Activated CD4-positive, alpha-beta T cell treated with anti-CD3 and anti-CD28 coated beads, Interleukin-2, amount 50 U/mL, for 4 hours (primary cell): ENCODE data around the gene MOSMO.

Source experiments
- DNase-seq, 2 experiments: peaks; one replicate each; pipeline ENCODE4 v3.0.0-alpha.2; 2020

MOSMO gene

GRCh38 chr16:22052980-22053379, 45.1 kb downstream of the MOSMO start:
- no peak for DNase-seq

- DNase-seq: no peak
These were observed 46.0 kb downstream of the MOSMO start for GRCh38 chr16:22053921-22054341.

GRCh38 chr16:22054847-22055590, 47.1 kb downstream of the MOSMO start:
- DNase-seq: no peak

- DNase-seq: no peak
These were observed 48.0 kb downstream of the MOSMO start for GRCh38 chr16:22055881-22056280.

- DNase-seq: no peak
These were observed 56.1 kb downstream of the MOSMO start for GRCh38 chr16:22063888-22064467.

- DNase-seq: no peak
These were observed 57.3 kb downstream of the MOSMO start for GRCh38 chr16:22065252-22065651.

- no peak for DNase-seq
These were observed 62.7 kb downstream of the MOSMO start for GRCh38 chr16:22070361-22071330.

GRCh38 chr16:22071331-22071910, 63.5 kb downstream of the MOSMO start:
- no peak for DNase-seq

GRCh38 chr16:22073350-22073749, 65.4 kb downstream of the MOSMO start:
- DNase-seq: no peak

GRCh38 chr16:22075043-22075757, 67.3 kb downstream of the MOSMO start:
- no peak for DNase-seq

- no peak for DNase-seq
These were observed 67.9 kb downstream of the MOSMO start for GRCh38 chr16:22075776-22076175.

- DNase-seq: peak; percentile 71 to 74
These were observed 69.9 kb downstream of the MOSMO start for GRCh38 chr16:22077700-22078313.

- DNase-seq: no peak
These were observed 70.7 kb downstream of the MOSMO start for GRCh38 chr16:22078656-22079055.

- DNase-seq: peak in 1 of 2 experiments; percentile 3
These were observed 73.1 kb downstream of the MOSMO start for GRCh38 chr16:22081050-22081449.

- no peak for DNase-seq
These were observed 78.5 kb downstream of the MOSMO start for GRCh38 chr16:22086440-22086839.

- DNase-seq: no peak
These were observed 80.7 kb downstream of the MOSMO start for GRCh38 chr16:22088642-22089041.

- DNase-seq: no peak
These were observed 82.0 kb downstream of the MOSMO start for GRCh38 chr16:22089910-22090309.

GRCh38 chr16:22091721-22092120, 83.8 kb downstream of the MOSMO start:
- no peak for DNase-seq

- no peak for DNase-seq
These were observed 84.4 kb downstream of the MOSMO start, which contains the start of gene VWA3A for GRCh38 chr16:22092143-22092933. VWA3A (plus strand) TSS chr16:22092541; CDS start chr16:22092638, 97 bp downstream.

- no peak for DNase-seq
These were observed 85.4 kb downstream of the MOSMO start for GRCh38 chr16:22093331-22093730.

- no peak for DNase-seq
These were observed 86.1 kb downstream of the MOSMO start for GRCh38 chr16:22093996-22094395.
